NB4 (cell line): ENCODE results near the gene SPPL2A.

ENCODE experiments used
- POLR2A ChIP-seq: IDR thresholded peaks from 2 replicates; pipeline ENCODE4 v1.6.1; 2011; ENCODE audit warnings: mild to moderate bottlenecking; ENCODE audit not compliant: insufficient read length; ENCODE audit errors: extremely low read depth
- TF ChIP-seq, protein P1 (sequence below): IDR thresholded peaks from one replicate; pipeline ENCODE4 v1.5.1; 2012; ENCODE audit warnings: low read depth, low read length

GRCh38 chr15:50707878-50708427 lies 57.6 kb downstream of the SPPL2A start:
- no peak for TF ChIP-seq POLR2A
- TF ChIP-seq, protein P1, sequence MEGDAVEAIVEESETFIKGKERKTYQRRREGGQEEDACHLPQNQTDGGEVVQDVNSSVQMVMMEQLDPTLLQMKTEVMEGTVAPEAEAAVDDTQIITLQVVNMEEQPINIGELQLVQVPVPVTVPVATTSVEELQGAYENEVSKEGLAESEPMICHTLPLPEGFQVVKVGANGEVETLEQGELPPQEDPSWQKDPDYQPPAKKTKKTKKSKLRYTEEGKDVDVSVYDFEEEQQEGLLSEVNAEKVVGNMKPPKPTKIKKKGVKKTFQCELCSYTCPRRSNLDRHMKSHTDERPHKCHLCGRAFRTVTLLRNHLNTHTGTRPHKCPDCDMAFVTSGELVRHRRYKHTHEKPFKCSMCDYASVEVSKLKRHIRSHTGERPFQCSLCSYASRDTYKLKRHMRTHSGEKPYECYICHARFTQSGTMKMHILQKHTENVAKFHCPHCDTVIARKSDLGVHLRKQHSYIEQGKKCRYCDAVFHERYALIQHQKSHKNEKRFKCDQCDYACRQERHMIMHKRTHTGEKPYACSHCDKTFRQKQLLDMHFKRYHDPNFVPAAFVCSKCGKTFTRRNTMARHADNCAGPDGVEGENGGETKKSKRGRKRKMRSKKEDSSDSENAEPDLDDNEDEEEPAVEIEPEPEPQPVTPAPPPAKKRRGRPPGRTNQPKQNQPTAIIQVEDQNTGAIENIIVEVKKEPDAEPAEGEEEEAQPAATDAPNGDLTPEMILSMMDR = no peak
